Endometrial microvascular endothelial cells (primary cell): Measurements from ENCODE around the gene ZC3H7B. TPM values are rescaled to one million over a fixed set of nuclear protein-coding genes. Genes with fewer than 3 reads are reported as not detected.
"Not testable (repeated sequence)": the region's sequence is repeated elsewhere in the genome, so short reads cannot be mapped to it uniquely, and the experiment has no call there.

Experiments
- in situ Hi-C: cut with HindIII; loops from 2 replicates; pipeline ENCODE4 v1.10.0; 2017; ENCODE audit warnings: low sequenced_read_pairs, low pct_unique_long_range_greater_than_20kb; ENCODE audit errors: inconsistent ontology term
- total RNA-seq: library from RNA; depleted of rRNA; stranded (reverse); fragments of >200 nt; gene quantifications from one replicate; pipeline ENCODE4 v1.2.3, GENCODE V29; 2015; ENCODE audit errors: inconsistent ontology term

Gene ZC3H7B, protein sequence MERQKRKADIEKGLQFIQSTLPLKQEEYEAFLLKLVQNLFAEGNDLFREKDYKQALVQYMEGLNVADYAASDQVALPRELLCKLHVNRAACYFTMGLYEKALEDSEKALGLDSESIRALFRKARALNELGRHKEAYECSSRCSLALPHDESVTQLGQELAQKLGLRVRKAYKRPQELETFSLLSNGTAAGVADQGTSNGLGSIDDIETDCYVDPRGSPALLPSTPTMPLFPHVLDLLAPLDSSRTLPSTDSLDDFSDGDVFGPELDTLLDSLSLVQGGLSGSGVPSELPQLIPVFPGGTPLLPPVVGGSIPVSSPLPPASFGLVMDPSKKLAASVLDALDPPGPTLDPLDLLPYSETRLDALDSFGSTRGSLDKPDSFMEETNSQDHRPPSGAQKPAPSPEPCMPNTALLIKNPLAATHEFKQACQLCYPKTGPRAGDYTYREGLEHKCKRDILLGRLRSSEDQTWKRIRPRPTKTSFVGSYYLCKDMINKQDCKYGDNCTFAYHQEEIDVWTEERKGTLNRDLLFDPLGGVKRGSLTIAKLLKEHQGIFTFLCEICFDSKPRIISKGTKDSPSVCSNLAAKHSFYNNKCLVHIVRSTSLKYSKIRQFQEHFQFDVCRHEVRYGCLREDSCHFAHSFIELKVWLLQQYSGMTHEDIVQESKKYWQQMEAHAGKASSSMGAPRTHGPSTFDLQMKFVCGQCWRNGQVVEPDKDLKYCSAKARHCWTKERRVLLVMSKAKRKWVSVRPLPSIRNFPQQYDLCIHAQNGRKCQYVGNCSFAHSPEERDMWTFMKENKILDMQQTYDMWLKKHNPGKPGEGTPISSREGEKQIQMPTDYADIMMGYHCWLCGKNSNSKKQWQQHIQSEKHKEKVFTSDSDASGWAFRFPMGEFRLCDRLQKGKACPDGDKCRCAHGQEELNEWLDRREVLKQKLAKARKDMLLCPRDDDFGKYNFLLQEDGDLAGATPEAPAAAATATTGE
- 117 TPM for total RNA-seq

DNA sequence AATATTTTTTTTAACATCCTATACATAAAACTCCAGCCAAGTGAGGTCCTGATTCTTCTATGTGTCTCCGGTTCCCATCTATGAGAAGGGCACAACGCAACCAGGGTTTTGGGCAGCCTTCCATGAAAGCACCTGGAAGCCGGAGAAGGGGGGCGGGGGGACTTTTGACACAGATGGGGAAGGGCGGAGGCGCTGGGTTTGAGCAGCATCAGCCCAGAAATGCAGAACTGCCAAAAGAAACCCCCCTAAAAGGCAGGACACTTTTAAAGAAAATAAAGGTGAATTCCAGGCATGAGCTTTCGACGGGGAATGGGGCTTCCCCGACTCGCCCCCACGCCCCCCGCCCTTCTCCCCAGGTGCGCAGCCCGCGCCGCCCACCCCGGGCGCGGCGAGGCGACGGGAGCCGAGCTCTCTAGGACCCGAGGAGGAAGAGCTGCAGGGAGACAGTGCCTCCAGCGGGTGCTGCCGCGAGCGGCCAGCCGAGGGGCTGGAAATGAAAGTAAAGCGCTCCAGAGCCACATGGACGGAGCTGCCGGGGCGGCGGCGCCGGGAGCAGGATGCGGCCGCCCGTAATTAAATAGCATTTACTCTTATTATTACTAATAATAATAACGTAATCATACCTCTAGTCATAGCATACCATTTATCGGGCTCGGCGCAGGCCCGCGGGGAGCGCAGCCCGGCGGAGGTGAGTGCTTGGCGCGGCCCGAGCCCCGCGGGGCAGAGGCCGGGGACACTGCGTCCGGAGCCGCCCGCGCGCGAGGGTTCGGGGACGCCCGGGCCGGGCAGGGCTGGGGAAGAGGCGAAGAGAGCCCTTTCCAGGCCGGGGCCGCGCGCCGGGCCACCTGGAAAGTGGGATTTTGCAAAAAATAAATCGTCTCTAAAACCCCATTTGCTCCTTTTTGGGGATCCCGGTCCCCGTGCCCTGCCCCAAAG, at the start of gene ZC3H7B:
TSS of gene ZC3H7B (plus strand) at position 441 of the 936 bp plus-strand sequence. CDS start 19,136 bp downstream, outside the sequence.
- in situ Hi-C loops: no loop called here

DNA sequence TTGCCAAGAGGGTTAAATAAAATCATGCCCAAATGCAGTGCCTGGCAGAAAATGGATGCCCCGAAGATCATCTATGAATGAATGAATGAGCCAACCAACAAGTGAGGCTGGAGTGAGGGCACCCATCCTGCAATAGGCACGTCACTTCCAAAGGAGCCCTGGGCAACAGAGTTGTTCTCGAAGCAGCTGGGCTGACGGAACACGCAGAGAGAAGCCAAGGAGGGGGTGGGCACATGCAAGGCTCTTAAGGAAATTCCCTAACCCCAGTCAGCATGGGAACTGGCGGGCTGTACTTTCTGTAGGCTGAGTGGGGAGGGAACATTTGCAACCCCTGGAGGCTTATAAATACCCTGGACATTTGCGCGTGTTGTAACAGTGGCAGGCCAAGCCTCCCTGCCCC, 49.0 kb upstream of the ZC3H7B start:
- in situ Hi-C loops: no loop called here

DNA sequence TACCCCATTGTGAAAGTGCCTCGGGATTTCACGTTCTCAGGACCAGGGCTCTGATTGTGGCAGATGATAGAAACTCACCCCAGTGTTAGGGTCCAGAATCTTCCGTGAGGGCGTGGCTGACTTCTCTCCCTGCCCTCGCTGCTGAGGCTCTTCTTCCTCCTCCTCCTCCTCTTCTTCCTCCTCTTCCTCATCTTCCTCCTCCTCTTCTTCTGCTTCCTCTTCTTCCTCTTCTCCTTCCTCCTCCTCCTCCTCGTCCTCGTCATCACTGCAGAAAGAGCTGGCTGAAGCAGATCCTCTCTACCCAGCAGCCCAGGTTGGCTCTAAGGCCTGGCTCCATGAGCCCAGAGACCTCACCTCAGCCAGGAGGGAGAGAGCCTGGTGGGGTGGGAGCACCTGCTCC, 47.1 kb upstream of the ZC3H7B start:
- in situ Hi-C loops: no loop called here

DNA sequence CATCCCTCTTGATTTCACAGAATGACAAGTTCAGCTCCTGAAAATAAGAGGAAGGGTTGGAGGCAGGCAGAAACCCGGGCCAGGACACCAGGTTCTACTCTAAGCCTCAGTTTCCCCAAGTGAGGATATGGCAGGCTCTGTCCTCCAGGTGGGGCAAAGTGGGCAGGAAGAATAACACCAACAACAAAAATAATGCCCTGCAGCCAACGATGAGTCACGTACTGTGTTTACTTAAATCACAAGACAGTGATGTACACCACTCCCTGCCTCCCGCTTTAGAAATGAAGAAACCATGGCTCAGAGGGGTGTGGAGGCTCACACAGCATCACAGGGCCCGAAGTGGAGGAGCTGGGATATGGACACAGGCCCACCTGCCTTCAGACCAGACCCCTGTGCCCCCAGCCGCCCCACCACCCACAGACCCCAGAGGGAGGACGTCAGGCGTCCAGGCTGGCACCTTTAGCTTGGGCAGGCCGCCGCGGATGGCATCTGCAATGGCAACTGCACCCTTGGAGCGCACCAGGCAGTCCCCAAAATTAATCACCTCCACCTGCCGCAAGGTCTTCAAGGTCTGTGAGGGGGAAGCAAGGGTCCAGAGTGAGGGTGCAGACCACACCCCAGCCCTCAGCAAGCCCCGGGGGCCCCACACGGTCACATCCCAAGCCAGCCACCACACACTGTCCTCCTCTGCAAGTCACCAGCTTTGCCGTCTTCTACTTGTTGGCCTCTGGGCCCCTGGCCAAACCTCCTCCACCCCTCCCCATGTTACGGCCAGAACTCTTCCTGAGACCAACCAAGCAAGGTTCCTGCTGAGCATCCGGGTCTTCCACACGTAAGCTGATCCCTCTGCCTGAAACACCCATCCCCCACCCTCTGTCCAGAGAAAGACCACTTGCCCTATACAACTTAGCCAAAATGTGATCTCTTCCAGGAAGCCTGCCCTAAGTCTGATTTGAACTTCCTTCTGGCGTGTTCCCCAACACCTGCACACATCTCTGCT, 44.8 kb upstream of the ZC3H7B start:
- in situ Hi-C loops: no loop called here

DNA sequence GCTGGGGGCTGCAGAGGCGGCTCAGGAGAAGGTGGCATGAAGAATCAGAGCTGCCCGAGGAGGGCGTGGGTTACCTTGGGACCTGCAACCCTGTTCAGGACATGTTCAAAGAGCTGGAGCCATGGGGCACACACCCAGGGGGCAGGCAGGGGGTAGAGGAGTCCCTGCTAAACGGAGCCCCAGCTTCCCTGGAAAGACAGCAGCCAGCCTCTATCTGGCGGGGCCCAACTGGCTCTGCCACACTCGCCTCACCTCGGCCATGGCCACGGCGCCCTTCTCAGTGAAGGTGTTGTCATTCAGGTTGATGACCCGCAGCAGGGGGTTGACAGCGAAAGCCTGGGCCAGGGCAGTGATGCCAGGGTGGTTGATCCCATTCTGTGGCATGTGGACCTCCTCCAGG, 43.6 kb upstream of the ZC3H7B start:
- in situ Hi-C loops: no loop called here

DNA sequence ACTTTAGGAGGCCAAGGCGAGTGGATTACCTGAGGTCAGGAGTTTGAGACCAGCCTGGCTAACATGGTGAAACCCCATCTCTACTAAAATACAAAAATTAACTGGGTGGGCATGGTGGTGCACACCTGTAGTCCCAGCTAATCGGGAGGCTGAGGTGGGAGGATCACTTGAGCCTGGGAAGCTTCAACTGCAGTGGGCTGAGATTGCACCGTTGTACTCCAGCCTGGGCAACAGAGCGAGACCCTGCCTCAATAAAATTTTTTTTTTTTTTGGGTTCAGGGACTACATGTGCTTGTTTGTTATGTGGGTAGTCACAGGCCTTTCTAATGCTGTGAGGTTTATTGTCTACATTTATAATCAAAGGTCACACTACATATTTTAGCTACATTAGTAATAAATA, 41.6 kb upstream of the ZC3H7B start:
- in situ Hi-C loops: not testable (repeated sequence)

DNA sequence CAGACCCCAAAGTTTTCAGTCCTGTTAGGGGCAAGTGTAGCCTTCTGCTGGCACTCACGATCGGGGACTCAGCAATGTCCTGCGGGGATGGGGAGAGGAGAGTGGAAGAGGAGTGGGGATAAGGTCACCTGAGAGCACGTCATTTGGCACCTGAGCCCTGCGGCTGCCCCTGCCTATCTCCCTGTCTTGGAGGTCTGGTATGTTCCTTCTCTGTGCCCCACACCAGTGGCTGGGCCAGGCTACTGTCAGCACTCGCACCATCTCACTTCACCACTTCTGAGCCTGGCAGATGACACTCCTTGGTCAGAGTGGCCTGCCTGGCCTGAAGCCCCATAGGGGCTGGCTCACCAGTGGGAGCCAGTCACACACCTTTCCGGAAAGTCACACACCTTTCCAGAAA, 40.5 kb upstream of the ZC3H7B start:
- in situ Hi-C loops: no loop called here

DNA sequence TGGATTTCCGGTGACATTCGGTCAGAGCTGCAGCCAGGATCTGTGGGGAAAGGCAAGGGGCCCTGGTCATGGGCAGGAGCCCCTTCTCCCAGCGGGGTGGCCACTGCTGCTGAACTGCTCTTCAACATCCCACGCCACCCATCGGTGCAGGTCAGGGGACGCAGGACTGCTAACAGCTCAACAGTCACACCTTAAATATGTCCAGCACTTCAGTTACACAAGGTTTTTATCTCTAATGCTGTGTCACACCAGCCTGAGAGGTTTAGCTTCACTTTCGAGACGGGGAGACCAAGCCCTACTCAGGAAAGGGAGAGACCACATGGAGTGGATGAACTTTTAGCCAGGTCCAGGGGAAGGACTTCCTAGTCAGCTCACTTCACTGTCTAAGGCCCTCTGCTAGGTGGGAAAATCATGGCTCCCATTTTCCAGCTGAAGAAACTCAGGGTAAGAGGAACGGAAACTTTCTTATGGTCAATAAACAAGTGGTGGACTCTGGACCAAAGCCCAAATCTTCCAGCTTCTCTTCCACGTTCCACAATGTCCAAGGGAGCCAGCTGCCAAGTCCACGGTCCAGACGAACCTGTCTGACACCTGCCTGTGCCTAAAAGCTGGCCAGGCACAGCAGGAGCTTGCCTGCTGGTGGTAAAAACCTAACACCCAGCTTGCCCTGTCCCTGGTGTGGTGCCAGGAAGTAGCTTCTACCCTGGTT, 39.6 kb upstream of the ZC3H7B start:
- in situ Hi-C loops: no loop called here

DNA sequence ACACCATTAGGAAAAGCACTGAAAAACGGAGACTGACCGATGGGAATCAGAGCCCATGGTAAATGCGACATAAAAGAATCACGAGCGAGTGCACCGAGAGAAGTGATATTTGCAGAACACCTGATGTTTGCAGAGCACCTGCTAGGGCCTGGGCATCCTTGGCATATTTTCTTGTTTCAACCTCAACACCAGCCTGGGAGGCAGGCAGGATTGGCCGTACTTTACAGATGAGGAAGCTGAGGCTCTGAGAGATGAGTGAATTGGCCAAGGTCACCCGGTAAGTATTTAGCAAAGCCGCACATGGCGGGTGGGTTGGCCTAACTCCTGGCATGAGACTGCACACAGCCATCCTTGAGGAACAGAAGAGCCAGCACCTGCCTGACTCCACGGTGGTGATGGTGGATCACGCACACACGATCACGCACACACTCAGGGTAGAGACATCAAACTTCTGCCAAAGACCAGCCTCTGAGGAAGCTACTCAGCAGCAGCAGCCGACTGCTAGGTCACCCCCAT, 39.0 kb upstream of the ZC3H7B start:
- in situ Hi-C loops: no loop called here

DNA sequence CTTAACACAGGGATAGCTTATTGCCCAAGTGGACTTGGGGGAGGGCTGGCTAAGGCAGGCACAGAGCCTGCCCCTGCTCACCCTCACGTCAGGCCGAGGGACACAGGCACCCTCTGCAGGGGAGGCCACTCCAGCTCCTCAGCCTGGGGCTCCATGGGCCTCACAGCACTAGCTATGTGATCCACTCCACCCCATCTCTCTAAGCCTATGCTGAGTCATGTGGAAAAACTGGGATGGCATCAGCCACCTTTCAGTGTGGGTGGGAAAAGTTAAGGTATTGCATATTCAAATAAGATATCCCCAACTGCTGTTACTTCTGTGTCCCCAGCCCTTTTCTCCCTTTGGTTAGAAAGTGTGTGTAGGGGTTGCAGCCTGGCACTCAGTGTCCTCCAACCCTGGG, 37.6 kb upstream of the ZC3H7B start:
- in situ Hi-C loops: no loop called here

DNA sequence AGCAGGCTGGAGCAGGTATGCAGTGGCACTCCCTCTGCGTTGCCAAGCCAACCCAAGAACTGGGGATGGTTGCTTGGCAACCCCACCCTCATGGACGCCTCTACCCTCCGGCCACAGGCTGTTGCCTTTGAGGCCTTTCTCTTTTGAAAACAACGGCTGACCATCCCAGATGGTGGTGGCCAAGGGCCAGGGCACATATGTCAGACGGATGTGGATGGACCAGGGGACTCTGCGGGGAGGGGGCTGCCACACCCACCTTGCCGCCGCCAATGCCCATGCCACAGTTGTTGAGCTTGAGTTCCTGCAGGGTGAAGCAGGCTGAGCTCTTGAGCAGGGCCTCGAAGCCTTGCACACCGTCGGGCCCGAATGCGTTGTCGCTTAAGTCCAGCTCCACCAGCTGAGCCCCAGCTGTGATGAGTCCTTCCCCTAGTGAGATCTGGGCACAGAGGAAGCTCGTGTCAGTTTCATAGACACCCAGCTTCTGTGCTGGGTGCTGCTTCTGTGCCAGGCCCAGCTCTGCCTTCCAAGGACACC, 36.9 kb upstream of the ZC3H7B start:
- in situ Hi-C loops: no loop called here

DNA sequence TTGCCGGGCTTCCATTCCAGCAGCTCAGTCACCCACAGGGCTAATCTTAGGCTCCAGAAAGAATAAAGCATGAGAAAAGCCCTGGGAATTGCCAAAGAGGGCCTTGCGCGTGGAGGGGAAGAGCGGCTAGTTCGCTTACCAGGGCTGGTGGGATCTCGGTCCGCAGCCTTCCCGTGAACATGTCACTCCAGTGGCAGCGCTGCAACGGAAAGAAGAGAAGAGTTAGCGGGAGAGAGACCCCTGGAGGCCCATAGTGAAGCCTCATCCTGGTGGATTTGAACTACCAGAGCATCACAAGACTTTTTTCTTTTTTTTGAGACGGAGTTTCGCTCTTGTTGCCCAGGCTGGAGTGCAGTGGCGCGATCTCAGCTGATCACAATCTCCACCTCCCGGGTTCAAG, 33.4 kb upstream of the ZC3H7B start:
- in situ Hi-C loops: no loop called here

DNA sequence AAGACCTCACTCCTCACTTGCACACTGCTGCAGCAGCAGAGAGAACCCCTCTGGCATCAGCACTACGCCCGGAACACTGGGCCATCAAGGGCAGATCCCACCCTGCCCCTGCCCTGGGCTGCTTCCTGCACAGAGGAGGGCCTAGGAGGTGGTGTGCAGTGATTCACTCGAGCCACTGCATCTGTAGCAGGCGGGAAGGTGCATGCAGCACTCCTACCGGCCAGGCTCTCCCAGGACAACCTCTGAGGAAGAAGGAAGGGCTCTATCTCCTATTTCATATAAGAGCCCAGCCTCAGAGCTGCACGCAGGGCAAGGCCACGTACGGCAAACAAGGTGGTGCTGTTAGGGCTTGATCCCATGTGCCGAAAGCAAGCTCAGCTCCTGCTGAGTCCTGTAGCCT, 29.5 kb upstream of the ZC3H7B start:
- in situ Hi-C loops: no loop called here

DNA sequence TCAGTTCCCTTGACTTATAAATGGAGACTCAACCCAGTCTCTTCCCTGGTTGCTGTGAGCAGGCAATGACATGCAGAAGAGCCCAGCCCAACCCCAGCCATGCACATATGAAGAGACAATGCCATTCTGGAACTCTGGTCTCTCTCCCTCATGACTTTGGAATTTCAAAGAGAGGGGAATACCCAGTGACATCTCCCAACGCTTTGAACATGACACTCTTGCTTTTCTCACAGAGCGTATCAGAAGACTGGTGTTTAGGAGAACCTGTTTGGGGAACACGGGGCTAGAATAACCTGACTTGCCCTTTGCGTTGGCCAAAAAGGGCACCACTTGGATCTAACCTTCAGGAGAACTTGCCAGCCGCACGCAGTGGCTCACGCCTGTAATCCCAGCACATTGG, 28.2 kb upstream of the ZC3H7B start:
- in situ Hi-C loops: no loop called here

DNA sequence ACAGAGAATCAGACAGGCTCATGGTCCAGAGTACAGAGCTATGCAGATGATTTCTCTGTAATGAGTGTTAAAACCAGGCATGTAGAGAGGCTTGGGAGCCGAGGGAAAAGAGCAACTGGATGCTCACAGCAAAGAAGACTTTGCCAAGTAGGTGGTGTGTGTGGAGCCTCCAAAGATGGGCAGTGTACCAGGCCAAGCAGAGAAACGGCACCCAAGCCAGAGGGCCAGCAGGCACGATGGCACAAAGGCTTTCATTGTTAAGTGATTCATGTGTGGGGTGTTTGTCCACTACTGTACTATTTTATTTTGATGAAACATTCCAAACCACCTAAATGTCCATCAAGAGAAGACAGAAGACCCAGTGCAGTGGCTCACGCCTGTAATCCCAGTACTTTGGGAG, 26.5 kb upstream of the ZC3H7B start:
- in situ Hi-C loops: no loop called here

DNA sequence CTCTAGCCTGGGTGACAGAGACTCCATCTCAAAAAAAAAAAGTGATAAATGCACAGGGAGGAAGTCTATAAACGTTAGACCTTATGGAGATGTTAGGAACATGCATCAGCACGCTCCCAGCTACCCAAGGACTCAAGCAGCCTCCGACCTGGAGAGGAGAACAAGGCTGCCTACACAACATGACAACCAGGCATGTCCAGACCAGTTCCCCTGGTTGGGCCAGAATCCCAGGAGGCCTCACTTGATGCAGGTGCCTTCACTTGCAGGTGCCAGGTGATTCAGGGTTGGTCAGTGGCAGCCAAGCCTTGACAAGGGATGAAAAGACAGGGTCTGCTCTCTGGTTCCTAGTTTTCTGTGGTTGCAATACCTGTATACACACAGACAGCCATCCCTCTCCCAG, 21.3 kb upstream of the ZC3H7B start:
- in situ Hi-C loops: no loop called here

DNA sequence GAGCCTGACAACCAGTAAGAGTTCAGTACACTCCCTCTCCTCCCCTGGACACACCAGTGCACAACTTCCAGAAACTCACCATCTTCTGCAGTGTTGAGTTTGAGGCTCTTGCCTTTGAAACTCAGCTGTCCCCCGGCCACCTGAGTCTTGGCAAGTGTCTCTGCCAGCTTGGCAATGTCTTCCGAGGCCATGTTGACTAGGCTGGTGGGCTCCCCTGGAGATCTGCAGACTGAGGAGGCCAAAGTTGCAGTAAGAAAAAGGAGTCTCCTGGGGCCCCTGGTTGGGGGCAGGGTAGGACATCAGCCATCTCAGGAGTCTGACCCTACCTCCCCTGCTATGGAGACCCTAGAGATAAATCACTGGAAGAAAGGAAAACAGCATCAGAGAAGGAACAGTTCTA, 20.5 kb upstream of the ZC3H7B start:
- in situ Hi-C loops: no loop called here
